ENCODE data around the gene EFTUD2.

- no peak for TF ChIP-seq EZH2 (IDR thresholded peaks at IDR 0.05; ENCODE audit: borderline replicate concordance, insufficient read depth, low read depth, low read length, poor library complexity, severe bottlenecking)
- TF ChIP-seq, protein P1, sequence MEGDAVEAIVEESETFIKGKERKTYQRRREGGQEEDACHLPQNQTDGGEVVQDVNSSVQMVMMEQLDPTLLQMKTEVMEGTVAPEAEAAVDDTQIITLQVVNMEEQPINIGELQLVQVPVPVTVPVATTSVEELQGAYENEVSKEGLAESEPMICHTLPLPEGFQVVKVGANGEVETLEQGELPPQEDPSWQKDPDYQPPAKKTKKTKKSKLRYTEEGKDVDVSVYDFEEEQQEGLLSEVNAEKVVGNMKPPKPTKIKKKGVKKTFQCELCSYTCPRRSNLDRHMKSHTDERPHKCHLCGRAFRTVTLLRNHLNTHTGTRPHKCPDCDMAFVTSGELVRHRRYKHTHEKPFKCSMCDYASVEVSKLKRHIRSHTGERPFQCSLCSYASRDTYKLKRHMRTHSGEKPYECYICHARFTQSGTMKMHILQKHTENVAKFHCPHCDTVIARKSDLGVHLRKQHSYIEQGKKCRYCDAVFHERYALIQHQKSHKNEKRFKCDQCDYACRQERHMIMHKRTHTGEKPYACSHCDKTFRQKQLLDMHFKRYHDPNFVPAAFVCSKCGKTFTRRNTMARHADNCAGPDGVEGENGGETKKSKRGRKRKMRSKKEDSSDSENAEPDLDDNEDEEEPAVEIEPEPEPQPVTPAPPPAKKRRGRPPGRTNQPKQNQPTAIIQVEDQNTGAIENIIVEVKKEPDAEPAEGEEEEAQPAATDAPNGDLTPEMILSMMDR (IDR thresholded peaks at IDR 0.05): no peak
Observed at GRCh38 chr17:44914148-44914547, 14.9 kb upstream of the EFTUD2 start.

Measured in B cell (primary cell).